GM21786 (cell line): ENCODE measurements around the gene RHBDL3.
"Not testable (repeated sequence)": the region's sequence is repeated elsewhere in the genome, so short reads cannot be mapped to it uniquely, and the experiment has no call there.

Experiments
- ATAC-seq: cut with Tn5 transposase; IDR thresholded peaks from one replicate; pipeline ENCODE4 v1.9.1; 2021; ENCODE audit not compliant: unreplicated experiment

The RHBDL3 gene, protein sequence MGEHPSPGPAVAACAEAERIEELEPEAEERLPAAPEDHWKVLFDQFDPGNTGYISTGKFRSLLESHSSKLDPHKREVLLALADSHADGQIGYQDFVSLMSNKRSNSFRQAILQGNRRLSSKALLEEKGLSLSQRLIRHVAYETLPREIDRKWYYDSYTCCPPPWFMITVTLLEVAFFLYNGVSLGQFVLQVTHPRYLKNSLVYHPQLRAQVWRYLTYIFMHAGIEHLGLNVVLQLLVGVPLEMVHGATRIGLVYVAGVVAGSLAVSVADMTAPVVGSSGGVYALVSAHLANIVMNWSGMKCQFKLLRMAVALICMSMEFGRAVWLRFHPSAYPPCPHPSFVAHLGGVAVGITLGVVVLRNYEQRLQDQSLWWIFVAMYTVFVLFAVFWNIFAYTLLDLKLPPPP

DNA sequence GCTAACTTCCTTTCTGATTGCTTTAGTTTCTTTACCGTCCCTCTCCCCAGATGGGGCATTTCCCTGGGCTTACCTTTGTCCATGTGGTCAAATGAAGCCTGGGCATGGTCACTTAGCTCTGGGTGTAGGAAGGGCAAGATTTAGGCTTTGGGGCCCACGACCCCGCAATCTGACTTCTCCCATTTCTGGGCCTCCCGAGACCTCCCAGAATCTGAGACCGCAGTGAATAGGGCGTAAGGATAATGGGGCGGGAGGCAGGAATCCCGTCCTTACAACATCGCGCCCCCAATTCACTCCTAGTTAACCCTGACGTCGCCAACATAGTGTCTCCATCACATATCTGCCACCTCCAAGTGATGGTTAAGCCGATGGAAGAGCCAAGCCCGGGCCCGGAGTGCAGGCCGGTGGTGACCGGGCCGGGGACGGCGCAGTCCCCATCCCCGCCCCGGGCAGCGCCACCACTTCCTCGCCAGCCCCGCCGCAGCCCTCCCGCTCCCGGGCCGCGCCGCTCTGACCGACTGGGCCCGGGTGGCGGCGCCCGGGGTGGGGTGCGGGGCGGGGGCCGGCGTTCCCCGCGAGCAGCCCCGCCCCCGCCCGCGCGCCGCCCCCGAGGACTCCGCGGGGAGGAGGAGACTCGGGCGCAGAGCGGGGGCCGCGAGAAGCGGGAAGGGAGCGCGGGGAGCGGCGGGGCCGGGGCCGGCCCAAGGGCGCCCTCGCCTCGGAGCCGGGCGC, at the start of gene RHBDL3:
Gene RHBDL3 (plus strand): TSS at position 641 of the 732 bp plus-strand sequence. CDS start 358 bp downstream, outside the sequence.
- ATAC-seq, result no peak

DNA sequence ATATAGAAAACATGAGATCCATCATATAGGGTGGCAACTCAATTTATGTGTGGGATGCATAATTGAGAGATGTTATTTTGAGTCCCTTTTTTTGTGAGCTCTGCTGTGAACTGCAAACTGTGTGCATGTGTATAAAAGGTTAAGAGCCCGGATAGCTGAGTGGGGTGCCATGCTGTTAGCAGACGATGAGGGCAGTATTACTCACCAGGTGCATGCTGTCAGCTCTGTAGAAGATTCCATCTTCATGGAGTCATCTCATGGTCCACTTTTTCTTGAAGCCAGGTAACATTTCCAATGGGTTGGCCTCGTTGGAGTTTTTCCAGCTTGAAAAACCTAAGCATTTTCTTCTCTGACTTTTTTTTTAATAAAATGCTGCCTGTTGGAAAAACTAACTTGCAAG, 43.0 kb upstream of the RHBDL3 start:
- ATAC-seq, result no peak

DNA sequence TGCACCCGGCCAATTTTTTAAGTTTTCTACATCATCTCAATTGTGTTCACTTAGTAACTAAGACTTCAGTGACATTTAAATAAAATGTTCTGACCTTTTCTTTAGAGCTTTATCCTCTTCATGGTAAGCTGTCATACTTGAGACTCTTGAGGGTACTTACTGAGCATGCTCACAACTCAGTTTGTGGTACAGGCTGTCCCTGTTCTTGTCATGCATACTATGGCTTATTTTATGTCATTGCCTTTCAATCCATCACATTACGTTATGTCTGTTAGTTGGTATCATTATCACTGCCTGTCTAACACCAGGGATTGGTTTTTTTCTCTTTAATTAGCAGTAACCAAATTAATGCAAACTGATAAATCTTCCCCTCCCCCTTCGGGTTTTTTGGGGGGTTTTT, 41.9 kb upstream of the RHBDL3 start:
- ATAC-seq, result no peak

DNA sequence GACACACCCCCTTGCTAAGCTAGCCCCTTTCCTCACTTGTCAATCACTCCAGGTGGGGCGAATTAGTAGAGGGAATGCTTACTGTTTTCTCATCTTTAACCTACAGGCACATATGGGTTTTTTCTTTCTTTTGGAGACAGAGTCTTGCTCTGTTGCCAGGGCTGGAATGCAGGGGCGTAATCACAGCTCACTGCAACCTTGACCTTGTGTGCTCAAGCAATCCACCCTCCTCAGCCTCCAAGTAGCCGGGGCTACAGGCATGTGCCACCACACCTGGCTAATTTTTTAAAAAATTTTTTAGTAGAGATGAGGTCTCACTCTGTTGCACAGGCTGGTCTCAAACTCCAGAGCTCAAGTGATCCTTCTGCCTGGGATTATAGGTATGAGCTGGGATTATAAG, 38.7 kb upstream of the RHBDL3 start:
- no peak for ATAC-seq

DNA sequence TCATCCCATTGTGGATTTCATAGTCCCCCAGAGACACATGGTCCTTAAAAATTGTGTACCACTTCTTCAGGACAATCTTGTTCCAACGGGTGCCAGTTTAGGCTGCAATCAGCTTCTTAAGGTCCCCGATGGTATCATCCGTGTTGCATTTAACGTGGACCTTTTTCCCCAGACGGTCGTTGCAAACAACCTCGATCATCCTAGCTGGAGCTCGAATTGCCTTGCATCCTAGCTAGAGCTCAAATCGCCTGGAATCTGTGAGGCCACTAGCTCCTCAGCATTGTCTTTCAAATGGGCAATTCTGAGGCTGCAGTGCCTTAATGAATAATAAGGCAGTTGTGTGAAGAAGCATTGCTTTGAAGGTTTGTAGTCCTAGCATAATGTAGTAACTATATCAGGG, 37.7 kb upstream of the RHBDL3 start:
- no peak for ATAC-seq

DNA sequence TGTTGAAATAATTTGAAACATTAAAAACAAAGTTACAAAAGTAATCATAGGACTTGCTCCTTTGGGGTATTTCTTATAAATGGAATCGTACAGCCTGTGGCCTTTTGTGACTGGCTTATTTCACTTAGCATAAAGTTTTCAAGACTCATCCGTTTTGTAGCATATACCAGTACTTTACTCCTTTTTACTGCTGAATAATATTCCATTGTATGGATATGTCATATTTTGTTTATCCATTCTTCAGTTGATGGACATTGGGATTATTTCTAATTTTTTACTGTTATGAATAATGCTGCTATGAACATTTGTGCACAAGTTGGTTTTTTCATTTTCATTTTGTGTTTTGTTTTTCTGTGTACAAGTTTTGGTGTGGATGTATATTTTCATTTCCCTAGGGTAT, 30.0 kb upstream of the RHBDL3 start:
- ATAC-seq, result no peak

DNA sequence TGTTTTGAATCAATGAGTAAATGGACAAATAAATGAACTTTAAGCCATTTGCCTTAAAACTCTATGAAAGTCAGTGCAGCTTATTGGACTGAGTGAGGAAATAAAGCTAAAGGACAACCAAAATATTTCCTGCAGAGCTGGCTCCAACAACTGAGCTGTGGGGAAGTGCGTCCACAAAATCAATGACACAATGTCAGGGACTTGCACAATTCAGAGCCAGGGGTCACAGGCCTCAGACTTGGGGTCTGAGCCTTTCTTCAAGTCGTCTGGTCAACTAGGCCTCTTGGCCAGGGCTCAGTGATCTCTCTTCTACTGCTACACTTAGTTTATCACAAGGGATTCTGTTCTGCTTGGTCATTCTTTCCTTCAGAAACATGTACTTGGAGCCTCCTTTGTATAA, 26.2 kb upstream of the RHBDL3 start:
- ATAC-seq, result no peak

DNA sequence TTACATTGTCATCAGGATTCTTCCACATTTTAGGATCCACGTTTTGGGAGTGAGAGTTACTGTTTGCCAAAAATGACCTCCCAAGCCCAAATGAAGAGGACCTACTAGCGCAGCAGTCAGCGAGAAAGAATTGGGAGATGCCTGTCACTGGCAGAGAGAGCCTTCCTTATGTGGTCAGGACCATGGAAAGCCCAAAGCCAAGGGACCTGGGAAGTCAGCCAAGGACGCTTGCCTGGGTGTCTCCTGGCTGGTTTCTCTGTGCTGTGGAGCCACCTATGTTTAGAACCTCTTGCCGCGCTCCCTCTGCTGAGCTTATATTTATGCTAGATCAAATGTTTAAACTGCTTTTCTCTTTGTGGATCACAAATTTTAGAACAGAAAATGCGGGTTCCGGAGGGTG, 24.9 kb upstream of the RHBDL3 start:
- no peak for ATAC-seq

DNA sequence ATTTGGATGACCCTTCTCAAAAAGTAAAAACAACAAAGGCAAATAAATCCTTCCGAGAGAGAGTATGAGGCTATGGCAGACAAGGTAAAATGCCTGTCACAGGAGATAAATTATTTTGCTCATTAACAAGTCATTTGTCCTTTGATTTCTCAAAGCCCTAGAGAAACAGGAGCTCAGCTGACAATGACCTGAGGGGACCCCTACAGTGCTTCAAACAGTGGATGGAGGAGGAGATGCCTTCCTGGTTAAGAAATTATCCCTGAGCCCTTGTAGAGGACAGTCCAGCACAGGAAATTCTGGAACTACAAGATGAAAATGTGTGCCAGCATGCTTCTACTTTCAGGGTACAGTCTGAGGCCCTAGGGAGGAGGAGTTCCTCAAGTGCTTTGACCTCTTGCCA, 24.0 kb upstream of the RHBDL3 start:
- no peak for ATAC-seq

DNA sequence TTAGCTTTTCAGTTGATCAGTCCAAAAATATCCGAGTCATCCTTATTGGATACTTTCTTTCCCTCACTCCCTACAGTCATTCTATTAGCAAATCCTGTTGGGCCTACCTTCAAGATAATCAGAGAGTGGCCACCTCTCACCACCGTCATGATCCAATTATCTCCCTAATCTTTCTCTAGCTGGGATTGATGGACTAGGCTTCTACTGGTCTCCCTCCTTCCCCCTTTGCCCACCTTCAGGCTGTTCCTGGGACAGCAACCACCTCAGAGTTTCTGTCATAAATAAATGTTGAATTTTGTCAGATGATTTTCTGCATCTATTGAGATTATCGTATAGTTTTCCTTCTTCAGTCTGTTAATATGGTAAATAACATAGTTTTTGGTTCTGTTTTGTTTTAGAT, 16.2 kb upstream of the RHBDL3 start:
- no peak for ATAC-seq

DNA sequence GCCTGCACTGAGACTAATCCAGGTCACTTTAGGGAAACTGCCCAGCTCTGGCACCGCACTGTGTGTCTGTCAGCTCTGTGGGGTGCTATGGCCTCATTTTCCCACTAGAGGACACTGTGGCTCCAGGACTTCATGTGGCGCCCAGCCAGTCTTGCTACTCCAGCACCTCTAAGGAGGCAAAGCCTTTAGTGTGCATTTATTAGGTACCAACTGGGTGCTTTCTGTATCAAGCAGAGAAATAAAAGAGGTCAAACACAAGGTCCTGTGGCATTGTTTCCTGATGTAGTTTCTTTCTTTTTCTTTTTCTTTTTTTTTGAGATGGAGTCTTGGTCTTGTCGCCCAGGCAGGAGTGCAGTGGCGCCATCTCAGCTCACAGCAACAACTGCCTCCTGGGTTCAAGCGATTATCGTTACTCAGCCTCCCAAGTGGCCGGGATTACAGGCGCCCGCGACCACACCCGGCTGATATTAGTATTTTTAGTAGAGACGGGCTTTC, 12.5 kb upstream of the RHBDL3 start:
- no peak for ATAC-seq

DNA sequence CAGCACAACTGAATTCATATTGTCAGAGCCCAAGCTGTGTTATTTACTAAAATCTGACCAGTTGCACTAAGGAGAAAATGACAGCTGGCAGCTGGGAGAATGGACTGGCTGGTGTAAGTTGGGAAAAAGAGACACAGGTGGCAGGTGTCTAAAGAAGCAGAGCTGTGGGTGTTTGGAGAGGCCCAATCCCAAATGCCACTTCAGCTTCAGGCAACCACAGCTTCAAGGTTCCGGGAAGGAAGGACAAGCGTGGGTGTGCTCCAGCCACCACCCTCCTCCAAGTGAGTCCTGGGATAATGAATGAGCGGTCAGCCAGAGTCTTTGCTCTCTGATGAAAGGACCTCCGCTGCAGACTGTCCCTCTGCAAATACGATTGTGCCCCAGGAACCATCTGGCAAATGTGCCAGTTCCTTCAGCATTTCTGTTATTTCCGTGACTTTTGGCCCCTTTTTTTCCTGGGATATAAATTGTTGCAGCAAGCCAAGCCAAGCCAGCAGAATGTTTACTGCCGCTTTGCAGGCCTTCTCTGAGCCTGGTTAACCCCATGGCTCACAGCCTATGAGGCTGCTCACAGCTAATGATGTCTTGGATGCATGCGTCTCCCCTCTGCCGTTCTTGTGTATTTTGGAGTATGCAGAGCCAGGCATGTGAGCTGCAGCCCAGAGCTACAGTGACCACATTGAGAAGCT, 9.5 kb upstream of the RHBDL3 start:
- ATAC-seq, result no peak

DNA sequence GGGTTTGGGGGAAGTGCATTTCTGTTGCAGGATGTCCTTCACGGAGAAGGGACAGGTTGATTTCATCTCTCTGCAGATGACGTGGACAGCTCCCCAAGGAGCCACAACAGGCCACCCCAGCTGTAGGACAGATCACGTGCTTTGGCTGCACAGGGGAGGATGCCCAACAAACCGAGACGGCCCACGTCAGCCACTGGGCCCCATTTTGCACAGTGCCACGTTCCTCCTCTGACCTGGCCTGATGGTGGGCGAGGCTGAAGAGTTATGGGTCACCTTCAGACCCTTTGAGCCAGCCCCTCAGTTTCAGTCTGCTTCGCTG, 9.0 kb upstream of the RHBDL3 start:
- no peak for ATAC-seq

DNA sequence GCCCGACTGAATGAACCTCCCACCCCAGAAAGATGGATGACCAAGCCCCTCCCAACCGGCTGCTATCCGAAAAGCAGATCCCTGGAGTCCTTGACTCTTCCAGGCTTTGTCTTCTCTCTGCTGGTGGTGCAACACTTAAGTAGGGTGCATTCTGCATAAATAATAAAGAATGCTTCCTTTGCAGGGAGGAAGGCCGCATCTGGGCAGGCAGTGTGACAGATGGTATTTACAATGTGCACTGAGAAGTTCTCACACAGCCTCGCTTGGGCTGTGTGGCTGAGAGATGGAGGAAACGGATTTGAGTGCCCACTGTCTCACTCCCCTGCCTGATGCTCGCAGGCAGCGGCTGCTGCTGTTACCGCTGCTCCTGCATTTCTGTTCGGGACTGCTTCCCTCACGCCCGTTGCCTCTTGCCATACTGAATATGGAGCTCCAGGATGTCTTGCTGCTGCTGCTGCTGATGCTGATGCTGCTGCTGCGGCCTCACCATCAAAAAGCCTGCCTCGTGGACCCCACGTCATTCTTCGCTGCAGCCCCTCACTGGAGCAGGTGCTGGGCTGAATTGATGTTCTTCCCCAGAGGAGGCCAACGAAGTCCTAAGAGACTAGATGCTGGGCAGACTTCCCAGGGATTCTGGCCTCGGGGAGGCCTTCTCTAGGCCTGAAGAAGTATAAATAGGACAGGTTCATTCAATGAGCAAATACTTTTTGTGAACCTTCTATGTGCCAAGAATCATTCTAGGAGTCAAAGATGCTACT, 7.1 kb upstream of the RHBDL3 start:
- no peak for ATAC-seq

DNA sequence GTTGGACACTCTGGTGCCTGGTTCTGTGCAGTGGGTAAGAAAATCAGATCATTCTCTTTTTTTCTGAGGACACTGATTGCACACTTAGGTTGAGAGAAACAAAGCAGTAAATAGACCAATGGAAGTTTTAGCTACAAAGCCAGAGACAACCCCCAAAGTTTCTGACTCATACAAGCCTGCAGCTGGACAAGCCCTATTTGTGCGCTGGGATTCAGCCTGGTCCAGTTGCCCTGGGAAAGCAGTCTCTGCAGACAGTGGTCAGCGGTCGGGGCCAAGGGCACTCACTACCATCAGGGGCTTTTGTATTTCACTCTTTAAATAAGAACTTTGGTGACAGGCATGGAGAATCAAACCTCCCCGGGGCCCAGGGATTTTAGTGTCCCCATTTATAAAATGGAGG, 6.0 kb upstream of the RHBDL3 start:
- no peak for ATAC-seq

DNA sequence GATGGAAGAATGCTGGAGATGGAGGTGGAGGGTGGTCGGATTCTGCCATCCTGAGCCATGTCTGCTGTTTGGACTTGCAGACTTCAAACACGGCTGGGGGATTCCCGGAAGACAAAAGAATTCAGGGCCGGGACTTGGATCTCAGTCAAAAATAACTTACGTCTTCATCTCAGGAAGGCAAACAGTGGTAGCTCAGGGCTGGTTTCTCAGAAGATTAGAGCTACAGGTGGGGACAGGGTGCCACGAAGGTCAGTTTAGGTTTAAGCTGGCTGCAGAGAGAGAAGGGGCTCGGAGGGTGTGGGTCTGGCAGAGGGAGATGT, 4.3 kb upstream of the RHBDL3 start:
- ATAC-seq, result no peak

DNA sequence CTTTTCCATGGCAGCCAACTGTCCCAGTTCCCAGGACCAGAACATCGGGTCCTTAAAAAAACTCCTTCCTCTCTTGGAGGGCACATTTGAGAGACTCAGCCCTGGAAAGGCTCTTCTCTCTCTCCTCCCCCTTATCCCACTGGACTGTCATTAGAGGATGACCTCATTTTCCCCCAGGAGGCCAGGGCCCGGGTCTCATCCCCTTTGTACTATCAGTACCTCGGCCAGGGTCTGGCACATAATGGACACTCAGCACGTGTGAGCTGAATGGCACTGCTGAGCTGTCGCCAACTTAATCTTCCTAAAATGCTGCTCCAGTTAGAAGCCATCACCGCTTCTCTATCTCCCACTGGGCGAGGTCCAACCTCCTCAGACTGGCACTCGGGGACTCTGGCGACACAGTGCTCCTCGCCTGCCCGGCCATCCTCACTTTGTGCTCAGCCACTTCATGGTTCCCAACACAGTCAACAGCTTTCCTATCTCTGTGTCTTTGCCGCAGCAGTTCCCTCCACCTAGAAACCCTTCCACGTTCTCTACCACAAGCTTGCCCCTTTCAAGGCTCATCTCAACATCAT, 3.6 kb upstream of the RHBDL3 start:
- no peak for ATAC-seq

DNA sequence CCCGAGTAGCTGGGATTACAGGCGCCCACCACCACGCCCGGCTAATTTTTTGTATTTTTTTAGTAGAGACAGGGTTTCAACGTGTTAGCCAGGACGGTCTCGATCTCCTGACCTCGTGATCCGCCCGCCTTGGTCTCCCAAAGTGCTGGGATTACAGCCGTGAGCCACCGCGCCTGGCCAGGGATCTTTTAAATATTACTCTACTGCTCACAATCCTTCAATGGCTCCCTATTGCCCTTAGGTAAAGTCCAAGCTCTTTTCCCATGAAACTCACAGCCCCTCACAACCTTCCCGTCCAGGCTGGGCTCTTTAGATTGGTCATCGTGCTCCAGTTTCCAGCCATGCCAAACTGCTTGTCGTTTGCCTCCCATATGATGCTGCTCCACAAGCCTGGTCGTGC, 2.1 kb upstream of the RHBDL3 start:
- ATAC-seq, result not testable (repeated sequence)

DNA sequence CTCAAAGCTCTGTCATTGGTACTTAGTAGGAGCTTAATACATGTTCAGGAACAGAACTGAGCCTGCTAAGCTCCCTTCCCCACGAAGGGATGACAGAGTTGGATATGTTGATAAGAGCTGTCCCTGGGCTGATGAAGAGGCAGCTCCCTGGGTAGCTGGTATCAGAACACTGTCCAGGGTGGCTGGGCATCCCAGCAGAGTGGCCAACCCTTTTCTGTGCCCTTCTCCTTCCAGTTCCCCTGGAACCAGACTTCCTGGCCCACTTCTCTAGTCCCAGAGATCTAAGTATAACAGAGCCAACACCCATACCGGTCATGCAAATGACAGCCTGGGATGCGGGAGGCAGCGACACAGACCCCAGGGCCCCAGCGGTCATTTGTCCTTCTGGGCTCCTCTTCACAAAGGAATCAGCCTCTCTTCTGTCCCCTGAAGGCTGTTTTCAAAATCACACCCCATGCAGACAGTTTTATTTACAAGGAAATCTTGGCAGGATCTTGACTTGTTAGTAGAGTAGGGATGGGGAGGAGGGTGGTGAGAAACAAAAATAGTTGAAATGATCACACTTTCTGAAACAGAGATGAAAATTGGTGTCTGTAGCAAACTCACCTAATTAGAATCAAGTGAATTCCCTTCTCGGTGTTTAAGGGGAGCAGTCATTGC, 1.4 kb upstream of the RHBDL3 start:
- ATAC-seq, result no peak

DNA sequence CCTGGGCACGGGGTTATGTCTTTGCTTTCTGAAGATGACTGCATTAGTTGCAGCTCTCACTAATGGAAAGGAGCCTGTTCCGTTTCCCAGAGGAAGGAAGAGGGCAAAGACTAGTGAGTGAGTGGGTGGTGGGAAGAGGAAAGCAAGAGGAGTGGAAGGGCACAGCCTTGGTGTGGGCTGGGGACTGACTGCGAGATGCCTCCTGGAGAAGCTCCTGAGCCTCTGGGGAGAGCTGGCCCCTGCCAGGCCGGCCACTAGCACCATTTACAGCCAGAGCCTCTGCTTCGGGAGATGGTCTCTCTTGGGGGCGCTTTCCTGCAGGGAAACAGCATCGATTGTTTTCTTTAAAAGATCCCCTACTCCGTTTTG, 825 bp upstream of the RHBDL3 start:
- no peak for ATAC-seq

DNA sequence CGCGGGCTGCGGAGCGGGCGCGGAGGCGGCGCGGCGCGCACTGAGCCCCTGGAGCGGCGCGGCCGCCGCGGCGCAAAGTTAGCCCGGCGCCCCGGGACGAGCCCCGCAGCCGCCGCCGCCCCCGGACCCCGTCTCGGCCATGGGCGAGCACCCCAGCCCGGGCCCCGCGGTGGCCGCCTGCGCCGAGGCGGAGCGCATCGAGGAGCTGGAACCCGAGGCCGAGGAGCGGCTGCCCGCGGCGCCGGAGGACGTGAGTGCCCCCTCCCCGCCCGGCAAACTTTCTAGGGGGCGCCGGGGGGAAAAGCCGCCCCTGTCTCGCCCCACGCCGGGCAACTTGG, 388 bp downstream of the RHBDL3 start:
- ATAC-seq, result no peak
